GM12874 (cell line): Measurements from ENCODE around the gene PPP1R1A.

Source experiments
- TF ChIP-seq, protein P1 (sequence below): IDR thresholded peaks from 2 replicates; pipeline ENCODE4 v1.5.1; 2011; ENCODE audit warnings: low read depth, mild to moderate bottlenecking, control low read depth, low read length, moderate library complexity; ENCODE audit not compliant: insufficient read depth

PPP1R1A gene

DNA sequence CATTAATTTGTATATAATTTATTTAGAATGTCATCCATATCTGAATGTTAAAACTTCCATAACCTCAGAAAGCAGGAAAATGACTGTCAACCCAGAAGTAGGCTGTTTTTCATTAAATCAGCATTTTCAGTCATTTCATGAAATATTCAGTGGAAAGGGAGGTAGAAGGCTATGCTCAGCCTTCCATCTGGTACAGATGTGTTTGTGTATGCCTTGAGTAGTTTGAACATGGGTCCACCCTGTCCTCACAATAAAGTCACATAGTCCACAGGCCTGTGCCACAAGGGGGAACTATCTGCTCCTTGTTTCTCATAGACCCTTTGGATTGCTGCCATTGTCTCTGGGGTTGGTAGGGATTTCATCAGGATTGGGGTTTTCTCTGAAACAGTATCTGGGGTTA lies 37.1 kb upstream of the PPP1R1A start:
- TF ChIP-seq, protein P1, sequence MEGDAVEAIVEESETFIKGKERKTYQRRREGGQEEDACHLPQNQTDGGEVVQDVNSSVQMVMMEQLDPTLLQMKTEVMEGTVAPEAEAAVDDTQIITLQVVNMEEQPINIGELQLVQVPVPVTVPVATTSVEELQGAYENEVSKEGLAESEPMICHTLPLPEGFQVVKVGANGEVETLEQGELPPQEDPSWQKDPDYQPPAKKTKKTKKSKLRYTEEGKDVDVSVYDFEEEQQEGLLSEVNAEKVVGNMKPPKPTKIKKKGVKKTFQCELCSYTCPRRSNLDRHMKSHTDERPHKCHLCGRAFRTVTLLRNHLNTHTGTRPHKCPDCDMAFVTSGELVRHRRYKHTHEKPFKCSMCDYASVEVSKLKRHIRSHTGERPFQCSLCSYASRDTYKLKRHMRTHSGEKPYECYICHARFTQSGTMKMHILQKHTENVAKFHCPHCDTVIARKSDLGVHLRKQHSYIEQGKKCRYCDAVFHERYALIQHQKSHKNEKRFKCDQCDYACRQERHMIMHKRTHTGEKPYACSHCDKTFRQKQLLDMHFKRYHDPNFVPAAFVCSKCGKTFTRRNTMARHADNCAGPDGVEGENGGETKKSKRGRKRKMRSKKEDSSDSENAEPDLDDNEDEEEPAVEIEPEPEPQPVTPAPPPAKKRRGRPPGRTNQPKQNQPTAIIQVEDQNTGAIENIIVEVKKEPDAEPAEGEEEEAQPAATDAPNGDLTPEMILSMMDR, result no peak

DNA sequence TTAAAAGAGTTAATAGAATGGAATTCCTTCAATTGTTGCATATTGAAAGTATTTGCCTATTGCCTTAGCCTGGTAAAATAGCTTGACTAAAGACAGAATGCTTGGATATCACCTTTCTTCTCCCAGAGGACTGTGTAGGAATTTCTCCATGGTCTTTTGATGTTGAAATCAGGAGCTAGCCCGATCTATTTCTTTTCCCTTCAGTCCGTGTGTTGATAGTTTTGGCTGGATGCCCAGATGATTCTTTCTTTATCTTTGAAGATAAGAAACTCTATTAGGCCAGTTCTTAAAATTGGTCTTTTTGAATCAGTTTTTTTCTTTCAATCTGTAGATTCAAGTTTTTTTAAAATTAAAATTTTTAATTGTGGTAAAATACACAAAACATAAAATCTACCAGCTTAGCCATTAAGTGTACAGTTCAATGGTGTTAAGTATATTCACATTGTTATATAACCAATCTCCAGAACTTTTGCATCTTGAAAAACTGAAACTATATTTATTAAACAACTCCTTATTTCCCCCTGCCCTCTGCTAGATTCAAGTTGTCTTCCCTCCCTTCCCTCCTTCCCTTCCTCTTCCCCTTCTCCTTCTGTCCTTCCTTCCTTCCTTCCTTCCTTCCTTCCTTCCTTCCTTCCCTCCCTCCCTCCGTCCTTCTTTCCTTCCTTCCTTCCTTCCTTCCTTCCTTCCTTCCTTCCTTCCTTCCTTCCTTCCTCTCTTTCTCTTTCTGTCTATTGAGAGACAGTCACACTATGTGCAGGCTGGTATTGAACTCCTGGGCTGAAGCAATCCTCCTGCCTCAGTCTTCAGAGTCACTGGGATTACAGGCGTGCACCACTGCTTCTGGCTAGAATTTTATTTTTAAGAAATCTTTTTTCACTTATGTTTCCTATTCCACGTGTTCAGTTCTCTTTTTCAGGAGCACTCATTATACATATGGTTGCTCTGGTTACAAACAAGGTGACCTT lies 36.1 kb upstream of the PPP1R1A start:
- TF ChIP-seq, protein P1, result no peak

DNA sequence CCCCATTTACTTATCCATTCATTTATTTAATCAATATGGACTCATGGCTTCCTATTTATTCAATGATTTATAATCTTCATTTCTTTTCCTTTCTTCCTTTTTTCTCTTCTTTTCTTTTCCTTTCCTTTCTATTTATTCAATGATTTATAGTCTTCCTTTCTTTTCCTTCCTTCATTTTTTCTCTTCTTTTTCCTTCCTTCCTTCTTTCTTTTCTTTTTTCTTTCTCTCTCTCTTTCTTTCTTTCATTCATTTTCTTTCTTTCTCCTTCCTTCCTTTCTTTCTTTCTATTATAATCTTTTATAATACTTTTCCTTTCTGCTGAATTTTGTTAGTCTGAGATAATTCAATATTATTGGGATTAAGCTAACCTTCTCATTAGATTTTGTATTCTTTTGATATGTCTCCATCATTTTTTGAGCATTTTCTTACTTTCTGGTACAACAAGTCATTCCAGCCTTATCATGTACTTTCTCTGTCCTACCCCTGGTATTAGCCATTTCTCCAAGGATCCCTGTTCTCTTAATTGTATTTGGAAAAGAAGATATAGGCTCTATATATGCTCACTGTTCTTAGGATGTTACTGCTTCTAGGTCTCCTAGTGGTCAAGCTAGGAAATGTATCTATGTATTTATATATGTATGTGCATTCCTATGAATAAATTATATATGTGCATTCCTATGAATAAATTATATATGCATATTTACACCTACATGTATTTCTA lies 34.2 kb upstream of the PPP1R1A start:
- TF ChIP-seq, protein P1, result no peak

DNA sequence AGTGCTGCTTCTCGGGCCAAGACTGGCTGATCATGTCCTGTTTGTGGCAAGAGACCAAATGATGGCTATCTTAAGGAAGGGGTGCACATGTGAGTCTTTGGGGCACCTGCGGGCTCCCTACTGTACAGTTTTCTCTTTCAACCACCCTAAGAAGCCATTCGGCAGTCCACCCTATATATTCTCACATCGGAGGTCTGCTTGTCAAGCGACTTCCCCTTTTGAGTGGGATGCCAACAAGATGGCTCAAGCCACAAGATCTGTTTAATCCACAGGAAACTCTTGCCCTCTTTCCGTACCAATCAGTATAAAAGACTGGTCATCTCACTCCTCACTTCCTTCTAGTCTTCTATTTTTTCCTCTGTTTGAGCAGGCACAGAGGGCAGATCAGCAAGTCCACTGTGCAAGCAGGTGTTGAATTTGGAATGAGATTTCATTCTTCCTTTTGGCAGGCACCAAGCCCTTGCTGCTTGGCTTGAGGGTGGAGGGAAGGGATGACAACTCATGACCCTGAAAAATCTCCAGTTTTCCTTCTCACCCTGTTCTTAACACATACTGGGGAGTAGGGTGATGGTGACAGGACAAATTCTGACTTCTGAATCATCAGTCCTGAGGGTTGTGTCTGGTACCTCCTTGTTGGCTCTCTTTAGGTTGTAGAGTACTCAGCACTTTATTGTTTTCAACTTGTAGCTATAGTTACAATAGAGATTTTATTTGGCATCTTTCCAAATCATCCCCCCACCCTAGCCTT lies 28.6 kb upstream of the PPP1R1A start:
- TF ChIP-seq, protein P1, result no peak

DNA sequence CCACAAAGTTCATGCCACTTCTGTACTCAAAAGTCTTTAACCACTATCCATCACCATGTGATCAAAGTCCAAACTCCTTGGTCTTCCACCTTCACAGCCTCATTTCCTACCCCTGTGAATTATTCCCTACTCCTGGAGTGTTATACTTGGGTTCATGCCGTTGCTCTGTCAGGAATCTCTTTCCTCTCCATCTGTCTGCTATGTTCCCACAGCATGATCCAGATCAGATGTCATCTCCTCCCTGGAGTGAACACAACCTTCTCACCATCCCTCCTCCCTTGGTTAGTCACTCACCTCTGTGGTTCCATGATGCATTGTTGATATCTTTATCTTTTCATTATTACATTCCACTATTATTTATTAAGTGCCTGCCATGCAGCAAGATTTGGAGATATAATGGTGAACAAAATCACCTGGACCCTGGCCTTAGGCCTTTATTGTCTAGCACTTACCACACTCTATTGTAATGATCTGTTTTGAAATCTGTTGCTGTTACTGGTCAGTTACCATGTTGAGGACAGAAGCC lies 23.8 kb upstream of the PPP1R1A start:
- TF ChIP-seq, protein P1, result no peak

DNA sequence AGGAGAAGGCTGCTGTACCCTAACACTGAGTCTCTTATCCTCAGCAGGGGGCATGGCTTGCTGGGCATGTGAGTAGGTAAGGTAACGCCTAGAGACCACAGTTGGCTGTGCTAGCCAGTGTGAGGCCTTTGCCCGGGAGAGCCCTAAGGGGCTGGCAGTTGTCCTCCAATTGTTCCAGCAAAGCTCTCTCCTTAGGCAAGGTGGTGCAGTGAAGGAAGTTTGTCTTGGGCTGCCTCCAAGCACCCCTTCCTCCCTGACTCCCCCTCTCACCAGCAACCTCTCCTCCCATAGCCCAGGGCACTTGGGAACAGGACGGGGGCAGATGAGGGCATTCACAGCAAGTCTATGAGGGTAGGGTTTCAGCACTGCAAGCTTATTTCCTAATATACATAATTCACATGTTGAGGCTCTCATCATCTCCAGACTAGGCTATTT lies 23.3 kb upstream of the PPP1R1A start:
- TF ChIP-seq, protein P1, result no peak
